OCI-LY1 (cell line): Measurements from ENCODE around the gene MCC.

Experiments used
- H2AFZ ChIP-seq: fragments of 200-600 bp; sonication (generic), shearing (Covaris generic); 2 replicates; pipeline ENCODE4 v1.6.0; 2014; ENCODE audit warnings: antibody characterized with exemption, mild to moderate bottlenecking, low read length
- H3F3A ChIP-seq: fragments of 200-600 bp; sonication (generic), shearing (Covaris generic); 2 replicates; pipeline ENCODE4 v1.6.0; 2014; ENCODE audit warnings: mild to moderate bottlenecking, antibody characterized with exemption, low read length, moderate library complexity; ENCODE audit not compliant: insufficient read depth
- H3K27ac ChIP-seq: fragments of 200-600 bp; sonication (generic); 2 replicates; pipeline ENCODE4 v1.5.1; 2014; ENCODE audit warnings: low read length, mixed run types, mild to moderate bottlenecking, low read depth; ENCODE audit not compliant: poor library complexity, severe bottlenecking
- H3K27me3 ChIP-seq: fragments of 200-600 bp; sonication (generic); 2 replicates; pipeline ENCODE4 v1.6.0; 2014; ENCODE audit warnings: antibody characterized with exemption, mild to moderate bottlenecking, low read length, moderate library complexity; ENCODE audit not compliant: insufficient read depth
- H3K36me3 ChIP-seq: fragments of 200-600 bp; sonication (generic); 2 replicates; pipeline ENCODE4 v1.6.1; 2014; ENCODE audit warnings: mild to moderate bottlenecking, antibody characterized with exemption, low read length, moderate library complexity, mixed read lengths; ENCODE audit not compliant: insufficient read depth
- H3K4me1 ChIP-seq: fragments of 200-600 bp; sonication (generic); 2 replicates; pipeline ENCODE4 v1.5.1; 2014; ENCODE audit warnings: mild to moderate bottlenecking, low read length, moderate library complexity; ENCODE audit not compliant: insufficient read depth, severe bottlenecking
- H3K4me2 ChIP-seq: fragments of 200-600 bp; sonication (generic), shearing (Covaris generic); 2 replicates; pipeline ENCODE4 v1.6.1; 2014; ENCODE audit warnings: low read length
- H3K4me3 ChIP-seq: fragments of 200-600 bp; sonication (generic); 2 replicates; pipeline ENCODE4 v1.5.1; 2014; ENCODE audit warnings: low read length, low read depth, mild to moderate bottlenecking, mixed read lengths; ENCODE audit not compliant: poor library complexity, severe bottlenecking
- H3K79me2 ChIP-seq: fragments of 200-600 bp; shearing (Covaris generic); 2 replicates; pipeline ENCODE4 v1.6.1; 2016; ENCODE audit warnings: mixed run types, low read length, mixed read lengths; ENCODE audit not compliant: insufficient read depth
- H3K9ac ChIP-seq: fragments of 200-600 bp; sonication (generic), shearing (Covaris generic); 2 replicates; pipeline ENCODE4 v1.6.1; 2014; ENCODE audit warnings: mild to moderate bottlenecking, low read length, mixed read lengths
- H3K9me2 ChIP-seq: fragments of 200-600 bp; sonication (generic), shearing (Covaris generic); 2 replicates; pipeline ENCODE4 v1.6.1; 2014; ENCODE audit warnings: low read depth, mild to moderate bottlenecking, low read length, mixed read lengths
- H3K9me3 ChIP-seq: fragments of 200-600 bp; shearing (Covaris generic); 2 replicates; pipeline ENCODE4 v1.6.1; 2014; ENCODE audit warnings: low read length, mixed read lengths
- H4K20me1 ChIP-seq: fragments of 200-600 bp; sonication (generic), shearing (Covaris generic); 2 replicates; pipeline ENCODE4 v1.6.0; 2016; ENCODE audit warnings: mild to moderate bottlenecking, low read length; ENCODE audit not compliant: insufficient read depth
- CTCF ChIP-seq: fragments of 200-600 bp; sonication (generic), shearing (Covaris generic); IDR thresholded peaks from 2 replicates; pipeline ENCODE4 v1.5.1; 2017; ENCODE audit warnings: mild to moderate bottlenecking, antibody characterized with exemption, low read length, moderate library complexity, mixed read lengths
- EZH2 ChIP-seq: fragments of 200-600 bp; sonication (generic), shearing (Covaris generic); IDR thresholded peaks from 2 replicates; pipeline ENCODE4 v1.8.0; 2017; ENCODE audit warnings: borderline replicate concordance, mixed run types, mild to moderate bottlenecking, antibody characterized with exemption, low read length, moderate library complexity, mixed read lengths

The MCC gene

DNA sequence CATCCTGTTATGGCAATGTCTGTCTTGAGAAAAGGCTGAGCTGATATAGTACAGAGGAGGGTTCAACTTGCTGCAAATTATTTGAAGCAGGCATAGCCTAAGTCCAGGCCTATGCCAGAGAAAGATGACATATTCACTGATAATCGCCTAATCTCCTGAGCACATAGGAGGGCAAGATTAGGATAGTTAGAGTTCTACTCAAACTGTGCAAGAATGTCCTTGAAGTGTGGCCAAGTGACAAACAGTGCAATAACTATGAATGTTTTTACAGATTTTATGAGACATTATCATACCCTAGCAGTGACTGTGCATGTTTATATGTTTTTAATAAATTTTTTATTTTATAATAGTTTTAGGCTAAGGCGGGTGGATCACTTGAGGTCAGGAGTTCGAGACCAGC lies 149.6 kb downstream of the MCC start:
- H4K20me1 ChIP-seq: no peaks in the 10 kb centered on the region
- no peaks in the 10 kb centered on the region for H3K9me3 ChIP-seq
- H3K9me2 ChIP-seq: no peaks in the 10 kb centered on the region
- no peak overlapping the region for H3K4me2 ChIP-seq
- no peaks in the 10 kb centered on the region for H3K36me3 ChIP-seq
- no peaks in the 10 kb centered on the region for H3K27me3 ChIP-seq
- TF ChIP-seq CTCF (no peak), EZH2 (no peak)
- H3K27ac ChIP-seq: no peak overlapping the region
- H2AFZ ChIP-seq: no peak overlapping the region
- H3F3A ChIP-seq: no peaks in the 10 kb centered on the region
- no peaks in the 10 kb centered on the region for H3K4me1 ChIP-seq
- no peak overlapping the region for H3K4me3 ChIP-seq
- no peak overlapping the region for H3K9ac ChIP-seq
- no peaks in the 10 kb centered on the region for H3K79me2 ChIP-seq

- H3K9ac ChIP-seq: no peak overlapping the region
- H3K4me3 ChIP-seq: no peak overlapping the region
These were observed 150.5 kb downstream of the MCC start for GRCh38 chr5:113337515-113338415.

GRCh38 chr5:113336975-113337374 lies 151.3 kb downstream of the MCC start:
- Histone ChIP-seq H4K20me1 (no peaks in the 10 kb centered on the region), H2AFZ (no peak overlapping the region), H3F3A (no peaks in the 10 kb centered on the region)

More at GRCh38 chr5:113337515-113338415, 150.5 kb downstream of the MCC start:
- Histone ChIP-seq H3K4me2 (no peak overlapping the region), H3K9me3 (no peaks in the 10 kb centered on the region), H3K9me2 (no peaks in the 10 kb centered on the region), H3K36me3 (no peaks in the 10 kb centered on the region), H4K20me1 (no peaks in the 10 kb centered on the region), H3K4me1 (no peaks in the 10 kb centered on the region), H2AFZ (no peak overlapping the region), H3F3A (no peaks in the 10 kb centered on the region), H3K79me2 (no peaks in the 10 kb centered on the region), H3K27ac (no peak overlapping the region), H3K27me3 (no peaks in the 10 kb centered on the region)
- TF ChIP-seq EZH2: no peak
- TF ChIP-seq CTCF: no peak

More at GRCh38 chr5:113336975-113337374, 151.3 kb downstream of the MCC start:
- Histone ChIP-seq H3K9ac (no peak overlapping the region), H3K9me2 (no peaks in the 10 kb centered on the region), H3K27me3 (peaks cover 3% of the 10 kb centered on the region; the same call in 1 of the 2 replicates), H3K4me3 (no peak overlapping the region), H3K36me3 (no peaks in the 10 kb centered on the region), H3K9me3 (no peaks in the 10 kb centered on the region), H3K27ac (no peak overlapping the region), H3K4me2 (no peak overlapping the region), H3K4me1 (no peaks in the 10 kb centered on the region), H3K79me2 (no peaks in the 10 kb centered on the region)
- TF ChIP-seq CTCF (peak; percentile 34; the same call in 1 of the 2 replicates), EZH2 (no peak)
